DOHH2 (cell line): ENCODE results near the gene KRTAP10-10.

Source experiments
- H3F3A ChIP-seq: fragments of 200-600 bp; sonication (generic), shearing (Covaris generic); 2 replicates; pipeline ENCODE4 v1.6.0; 2016; ENCODE audit warnings: antibody characterized with exemption, mild to moderate bottlenecking; ENCODE audit not compliant: control insufficient read depth, insufficient read depth
- H3K27ac ChIP-seq: fragments of 200-600 bp; sonication (generic); 2 replicates; pipeline ENCODE4 v1.5.1; 2014; ENCODE audit warnings: low read depth, mild to moderate bottlenecking, low read length, moderate library complexity
- H3K27me3 ChIP-seq: fragments of 200-600 bp; sonication (generic); 2 replicates; pipeline ENCODE4 v1.6.1; 2014; ENCODE audit warnings: mild to moderate bottlenecking, low read length, mixed read lengths; ENCODE audit not compliant: control insufficient read depth
- H3K36me3 ChIP-seq: fragments of 200-600 bp; sonication (generic); 2 replicates; pipeline ENCODE4 v1.6.1; 2014; ENCODE audit warnings: mild to moderate bottlenecking, low read length, moderate library complexity, mixed read lengths; ENCODE audit not compliant: control insufficient read depth
- H3K4me1 ChIP-seq: fragments of 200-600 bp; sonication (generic); 2 replicates; pipeline ENCODE4 v1.6.1; 2014; ENCODE audit warnings: mild to moderate bottlenecking, low read length, mixed read lengths; ENCODE audit not compliant: control insufficient read depth
- H3K4me2 ChIP-seq: fragments of 200-600 bp; sonication (generic); 2 replicates; pipeline ENCODE4 v1.6.0; 2014; ENCODE audit warnings: mild to moderate bottlenecking, low read length, moderate library complexity
- H3K4me3 ChIP-seq: fragments of 200-600 bp; sonication (generic); 2 replicates; pipeline ENCODE4 v1.5.1; 2014; ENCODE audit warnings: mild to moderate bottlenecking, low read length, mixed read lengths
- H3K79me2 ChIP-seq: fragments of 200-600 bp; sonication (generic); 2 replicates; pipeline ENCODE4 v1.6.1; 2014; ENCODE audit warnings: mild to moderate bottlenecking, low read length, mixed read lengths; ENCODE audit not compliant: control insufficient read depth
- H3K9me2 ChIP-seq: fragments of 200-600 bp; sonication (generic); replicated peaks from 2 replicates; pipeline ENCODE4 v1.6.1; 2014; ENCODE audit warnings: mild to moderate bottlenecking, low read length, mixed read lengths; ENCODE audit not compliant: control insufficient read depth
- H3K9me3 ChIP-seq: fragments of 200-600 bp; sonication (generic); 2 replicates; pipeline ENCODE4 v1.6.1; 2014; ENCODE audit warnings: antibody characterized with exemption, low read length, mixed read lengths; ENCODE audit not compliant: control insufficient read depth, insufficient read depth
- H4K20me1 ChIP-seq: fragments of 200-600 bp; sonication (generic); 2 replicates; pipeline ENCODE4 v1.6.0; 2014; ENCODE audit warnings: low read depth, mild to moderate bottlenecking, antibody characterized with exemption, low read length, moderate library complexity; ENCODE audit not compliant: control insufficient read depth, insufficient read depth
- EZH2phosphoT487 ChIP-seq: fragments of 200-600 bp; sonication (generic); IDR thresholded peaks from 2 replicates; pipeline ENCODE4 v1.6.1; 2017; ENCODE audit warnings: borderline replicate concordance, mild to moderate bottlenecking, antibody characterized with exemption, low read length, moderate library complexity, mixed read lengths
- TF ChIP-seq, protein P1 (sequence below): fragments of 200-600 bp; sonication (generic); IDR thresholded peaks from one replicate; pipeline ENCODE4 v1.5.1; 2014; ENCODE audit warnings: antibody characterized with exemption, mild to moderate bottlenecking, low read depth, low read length; ENCODE audit not compliant: poor library complexity, severe bottlenecking

KRTAP10-10 gene

GRCh38 chr21:44647222-44647552 lies 10.0 kb downstream of the KRTAP10-10 start:
- H3K9me3 ChIP-seq = peaks cover 12% of the 10 kb centered on the region; the same call in 1 of the 2 replicates
- H4K20me1 ChIP-seq = no peaks in the 10 kb centered on the region
- no peaks in the 10 kb centered on the region for H3K9me2 ChIP-seq
- H3K4me1 ChIP-seq = no peaks in the 10 kb centered on the region
- H3K4me2 ChIP-seq = no peak overlapping the region
- H3K27me3 ChIP-seq = no peaks in the 10 kb centered on the region
- H3K36me3 ChIP-seq = no peaks in the 10 kb centered on the region
- no peaks in the 10 kb centered on the region for H3K79me2 ChIP-seq
- H3F3A ChIP-seq = no peaks in the 10 kb centered on the region
- no peak overlapping the region for H3K4me3 ChIP-seq
- no peak for TF ChIP-seq EZH2phosphoT487
- TF ChIP-seq, protein P1, sequence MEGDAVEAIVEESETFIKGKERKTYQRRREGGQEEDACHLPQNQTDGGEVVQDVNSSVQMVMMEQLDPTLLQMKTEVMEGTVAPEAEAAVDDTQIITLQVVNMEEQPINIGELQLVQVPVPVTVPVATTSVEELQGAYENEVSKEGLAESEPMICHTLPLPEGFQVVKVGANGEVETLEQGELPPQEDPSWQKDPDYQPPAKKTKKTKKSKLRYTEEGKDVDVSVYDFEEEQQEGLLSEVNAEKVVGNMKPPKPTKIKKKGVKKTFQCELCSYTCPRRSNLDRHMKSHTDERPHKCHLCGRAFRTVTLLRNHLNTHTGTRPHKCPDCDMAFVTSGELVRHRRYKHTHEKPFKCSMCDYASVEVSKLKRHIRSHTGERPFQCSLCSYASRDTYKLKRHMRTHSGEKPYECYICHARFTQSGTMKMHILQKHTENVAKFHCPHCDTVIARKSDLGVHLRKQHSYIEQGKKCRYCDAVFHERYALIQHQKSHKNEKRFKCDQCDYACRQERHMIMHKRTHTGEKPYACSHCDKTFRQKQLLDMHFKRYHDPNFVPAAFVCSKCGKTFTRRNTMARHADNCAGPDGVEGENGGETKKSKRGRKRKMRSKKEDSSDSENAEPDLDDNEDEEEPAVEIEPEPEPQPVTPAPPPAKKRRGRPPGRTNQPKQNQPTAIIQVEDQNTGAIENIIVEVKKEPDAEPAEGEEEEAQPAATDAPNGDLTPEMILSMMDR = no peak
- H3K27ac ChIP-seq = no peak overlapping the region

DNA sequence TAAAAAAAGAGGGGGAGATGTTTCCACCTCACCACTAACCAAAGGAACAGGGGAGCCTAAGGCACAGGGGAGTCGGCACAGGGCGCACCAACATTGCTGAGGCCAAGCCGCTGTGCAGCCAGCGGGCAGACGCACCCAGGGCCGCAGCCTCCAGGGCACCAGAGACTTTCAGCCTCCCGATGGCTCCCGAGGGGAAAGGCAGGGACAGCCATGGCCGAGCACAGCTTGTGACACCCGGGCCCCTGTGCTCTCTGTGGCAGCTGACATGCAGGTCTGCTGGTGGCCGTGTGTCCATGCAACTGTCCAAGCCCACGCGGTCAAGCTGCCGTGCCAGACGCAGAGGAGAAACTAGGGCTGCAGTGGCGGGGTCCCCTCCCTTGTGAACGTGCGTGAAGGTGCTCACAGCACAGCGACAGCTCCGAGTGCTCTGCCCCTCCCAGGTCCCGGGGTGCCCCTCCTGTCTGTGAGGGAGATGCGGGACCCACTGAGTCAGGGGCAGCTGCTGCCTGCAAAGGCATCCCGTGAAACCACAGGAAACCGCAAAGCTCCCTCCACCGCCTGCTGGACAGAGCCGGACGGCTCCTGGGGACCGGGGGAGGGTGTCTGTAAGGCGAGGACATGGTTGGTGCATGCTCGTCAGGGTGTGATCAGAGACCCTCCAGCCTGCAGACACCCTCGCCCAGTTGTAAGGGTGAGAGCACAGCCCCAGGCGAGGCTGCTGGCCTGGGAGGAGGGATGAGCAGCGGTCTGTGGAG lies 11.6 kb downstream of the KRTAP10-10 start:
- H4K20me1 ChIP-seq = no peaks in the 10 kb centered on the region
- no peaks in the 10 kb centered on the region for H3F3A ChIP-seq
- H3K4me1 ChIP-seq = no peaks in the 10 kb centered on the region
- no peaks in the 10 kb centered on the region for H3K9me2 ChIP-seq
- no peaks in the 10 kb centered on the region for H3K79me2 ChIP-seq
- H3K36me3 ChIP-seq = no peaks in the 10 kb centered on the region
- H3K9me3 ChIP-seq = peaks cover 12% of the 10 kb centered on the region; the same call in 1 of the 2 replicates
- TF ChIP-seq, protein P1 = no peak
- TF ChIP-seq EZH2phosphoT487 = no peak
- no peaks in the 10 kb centered on the region for H3K27me3 ChIP-seq
- H3K4me2 ChIP-seq = no peak overlapping the region
- H3K27ac ChIP-seq = no peak overlapping the region
- H3K4me3 ChIP-seq = no peak overlapping the region

DNA sequence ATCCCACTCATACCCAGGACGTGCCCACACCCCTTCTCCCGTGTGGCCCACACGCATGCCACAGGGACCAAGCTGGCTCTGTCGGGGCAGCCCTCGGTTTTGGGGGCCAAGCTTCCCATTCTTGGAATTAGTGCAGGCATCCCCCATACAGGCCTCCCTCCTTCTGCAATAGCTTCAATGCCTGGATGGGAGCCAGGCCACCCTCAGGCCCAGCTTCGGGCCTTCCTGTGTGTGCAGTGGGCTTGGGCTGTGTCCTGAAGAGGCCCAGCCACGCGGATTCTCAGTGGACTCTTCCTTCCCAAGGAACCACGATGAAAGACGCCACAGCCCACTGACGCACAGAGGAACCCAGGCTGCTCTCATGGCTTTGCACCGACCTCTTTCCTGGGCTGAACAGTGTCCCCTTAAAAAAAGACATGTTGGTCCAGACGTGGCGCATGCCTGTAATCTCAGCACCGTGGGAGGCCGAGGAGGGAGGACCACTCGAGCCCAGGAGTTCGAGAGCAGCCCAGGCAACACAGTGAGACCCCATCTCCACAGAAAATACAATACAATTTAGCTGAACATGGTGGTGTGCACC lies 12.5 kb downstream of the KRTAP10-10 start:
- no peaks in the 10 kb centered on the region for H4K20me1 ChIP-seq
- no peak overlapping the region for H3K27ac ChIP-seq
- no peaks in the 10 kb centered on the region for H3K27me3 ChIP-seq
- H3K9me2 ChIP-seq = no peaks in the 10 kb centered on the region
- peaks cover 5% of the 10 kb centered on the region; the same call in 1 of the 2 replicates for H3K9me3 ChIP-seq
- H3K4me1 ChIP-seq = no peaks in the 10 kb centered on the region
- TF ChIP-seq, protein P1 = no peak
- no peaks in the 10 kb centered on the region for H3K79me2 ChIP-seq
- H3F3A ChIP-seq = no peaks in the 10 kb centered on the region
- no peak overlapping the region for H3K4me3 ChIP-seq
- no peaks in the 10 kb centered on the region for H3K36me3 ChIP-seq
- no peak overlapping the region for H3K4me2 ChIP-seq
